WI38 (cell line): ENCODE measurements around the gene LILRA1.

Experiments
- H3K4me3 ChIP-seq: 2 replicates; pipeline ENCODE4 v1.5.1; 2011; ENCODE audit warnings: low read depth, mild to moderate bottlenecking, control low read depth, low read length
- TF ChIP-seq, protein P1 (sequence below): IDR thresholded peaks from 2 replicates; pipeline ENCODE4 v1.5.1; 2012; ENCODE audit warnings: low read depth, mild to moderate bottlenecking, control low read depth, low read length

Gene LILRA1

DNA sequence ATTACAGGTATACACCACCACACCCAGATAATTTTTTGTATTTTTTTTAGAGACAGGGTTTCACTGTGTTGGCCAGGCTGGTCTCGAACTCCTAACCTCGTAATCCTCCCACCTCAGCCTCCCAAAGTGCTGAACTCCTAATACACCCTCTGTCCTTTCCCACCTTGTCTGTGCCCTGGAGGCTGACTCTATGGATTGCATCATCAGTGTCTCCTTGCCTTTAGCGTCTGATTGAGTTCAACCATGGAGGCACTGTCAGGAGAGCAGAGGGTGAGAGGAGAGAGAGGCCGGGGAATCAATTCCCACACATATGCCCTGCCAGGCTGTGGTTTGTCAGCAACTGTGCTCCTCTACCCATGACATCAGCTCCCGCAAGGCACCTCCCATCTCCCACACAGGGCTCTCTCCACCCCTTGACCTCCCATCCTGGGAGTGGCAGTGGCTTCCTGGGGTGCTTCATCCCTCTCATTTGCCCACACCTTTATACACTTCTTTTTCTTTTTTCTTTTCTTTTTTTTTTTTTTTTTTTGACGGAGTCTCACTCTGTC lies 56.8 kb downstream of the LILRA1 start:
- H3K4me3 ChIP-seq: no peak overlapping the region
- TF ChIP-seq, protein P1, sequence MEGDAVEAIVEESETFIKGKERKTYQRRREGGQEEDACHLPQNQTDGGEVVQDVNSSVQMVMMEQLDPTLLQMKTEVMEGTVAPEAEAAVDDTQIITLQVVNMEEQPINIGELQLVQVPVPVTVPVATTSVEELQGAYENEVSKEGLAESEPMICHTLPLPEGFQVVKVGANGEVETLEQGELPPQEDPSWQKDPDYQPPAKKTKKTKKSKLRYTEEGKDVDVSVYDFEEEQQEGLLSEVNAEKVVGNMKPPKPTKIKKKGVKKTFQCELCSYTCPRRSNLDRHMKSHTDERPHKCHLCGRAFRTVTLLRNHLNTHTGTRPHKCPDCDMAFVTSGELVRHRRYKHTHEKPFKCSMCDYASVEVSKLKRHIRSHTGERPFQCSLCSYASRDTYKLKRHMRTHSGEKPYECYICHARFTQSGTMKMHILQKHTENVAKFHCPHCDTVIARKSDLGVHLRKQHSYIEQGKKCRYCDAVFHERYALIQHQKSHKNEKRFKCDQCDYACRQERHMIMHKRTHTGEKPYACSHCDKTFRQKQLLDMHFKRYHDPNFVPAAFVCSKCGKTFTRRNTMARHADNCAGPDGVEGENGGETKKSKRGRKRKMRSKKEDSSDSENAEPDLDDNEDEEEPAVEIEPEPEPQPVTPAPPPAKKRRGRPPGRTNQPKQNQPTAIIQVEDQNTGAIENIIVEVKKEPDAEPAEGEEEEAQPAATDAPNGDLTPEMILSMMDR: no peak
